Measurements from ENCODE around the gene TMEM120B. TPM values are rescaled to one million over a fixed set of nuclear protein-coding genes. Genes with fewer than 3 reads are reported as not detected.
A peak's percentile ranks its signal among the peaks of the same experiment; 100 is the strongest.

The TMEM120B gene
- total and polyA plus RNA-seq, 2 of the 13 experiments (the other 11 are each of a cell fraction or from before 2014, with no cell fraction given): 7.1 to 12.9 TPM

DNA sequence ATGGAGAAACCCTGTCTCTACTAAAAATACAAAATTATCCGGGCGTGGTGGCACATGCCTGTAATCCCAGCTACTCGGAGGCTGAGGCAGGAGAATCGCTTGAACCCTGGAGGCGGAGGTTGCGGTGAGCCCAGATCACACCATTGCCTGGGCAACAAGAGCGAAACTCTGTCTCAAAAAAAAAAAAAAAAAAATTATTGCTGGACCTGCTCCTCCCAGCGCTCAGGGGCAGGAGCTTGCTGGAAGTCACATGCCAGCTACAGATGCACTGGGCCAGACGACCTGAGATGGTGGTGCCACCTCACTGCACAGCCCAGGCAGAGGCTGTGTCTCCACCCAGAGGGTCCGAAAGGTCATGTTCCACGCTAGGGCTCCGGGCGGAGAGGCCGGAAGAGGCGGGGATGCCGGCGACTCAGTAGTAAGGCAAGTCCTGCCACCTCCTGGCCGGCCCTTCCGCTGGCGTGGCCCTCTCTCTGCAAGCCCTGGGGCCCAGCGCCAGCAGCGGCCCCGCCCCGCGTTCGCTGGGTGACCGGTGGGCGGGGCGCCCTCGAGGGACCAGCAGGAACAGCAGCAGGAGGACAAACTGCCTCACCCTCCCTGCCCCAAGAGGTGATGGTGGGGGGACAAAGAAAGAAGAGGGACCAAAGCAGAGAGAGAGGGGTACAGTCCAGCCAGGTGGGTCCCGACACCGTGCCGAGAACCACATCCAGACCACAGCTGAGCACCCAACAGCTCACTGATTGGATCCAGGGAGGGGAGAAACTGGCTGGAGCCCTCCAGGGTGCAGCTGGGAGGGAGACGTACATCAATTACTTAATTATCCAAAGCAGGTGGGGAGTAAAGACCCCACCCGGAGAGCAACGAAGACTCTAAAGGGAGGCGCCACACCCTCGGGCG is 84.6 kb downstream of the TMEM120B start (continued):
- TF ChIP-seq, protein P1, sequence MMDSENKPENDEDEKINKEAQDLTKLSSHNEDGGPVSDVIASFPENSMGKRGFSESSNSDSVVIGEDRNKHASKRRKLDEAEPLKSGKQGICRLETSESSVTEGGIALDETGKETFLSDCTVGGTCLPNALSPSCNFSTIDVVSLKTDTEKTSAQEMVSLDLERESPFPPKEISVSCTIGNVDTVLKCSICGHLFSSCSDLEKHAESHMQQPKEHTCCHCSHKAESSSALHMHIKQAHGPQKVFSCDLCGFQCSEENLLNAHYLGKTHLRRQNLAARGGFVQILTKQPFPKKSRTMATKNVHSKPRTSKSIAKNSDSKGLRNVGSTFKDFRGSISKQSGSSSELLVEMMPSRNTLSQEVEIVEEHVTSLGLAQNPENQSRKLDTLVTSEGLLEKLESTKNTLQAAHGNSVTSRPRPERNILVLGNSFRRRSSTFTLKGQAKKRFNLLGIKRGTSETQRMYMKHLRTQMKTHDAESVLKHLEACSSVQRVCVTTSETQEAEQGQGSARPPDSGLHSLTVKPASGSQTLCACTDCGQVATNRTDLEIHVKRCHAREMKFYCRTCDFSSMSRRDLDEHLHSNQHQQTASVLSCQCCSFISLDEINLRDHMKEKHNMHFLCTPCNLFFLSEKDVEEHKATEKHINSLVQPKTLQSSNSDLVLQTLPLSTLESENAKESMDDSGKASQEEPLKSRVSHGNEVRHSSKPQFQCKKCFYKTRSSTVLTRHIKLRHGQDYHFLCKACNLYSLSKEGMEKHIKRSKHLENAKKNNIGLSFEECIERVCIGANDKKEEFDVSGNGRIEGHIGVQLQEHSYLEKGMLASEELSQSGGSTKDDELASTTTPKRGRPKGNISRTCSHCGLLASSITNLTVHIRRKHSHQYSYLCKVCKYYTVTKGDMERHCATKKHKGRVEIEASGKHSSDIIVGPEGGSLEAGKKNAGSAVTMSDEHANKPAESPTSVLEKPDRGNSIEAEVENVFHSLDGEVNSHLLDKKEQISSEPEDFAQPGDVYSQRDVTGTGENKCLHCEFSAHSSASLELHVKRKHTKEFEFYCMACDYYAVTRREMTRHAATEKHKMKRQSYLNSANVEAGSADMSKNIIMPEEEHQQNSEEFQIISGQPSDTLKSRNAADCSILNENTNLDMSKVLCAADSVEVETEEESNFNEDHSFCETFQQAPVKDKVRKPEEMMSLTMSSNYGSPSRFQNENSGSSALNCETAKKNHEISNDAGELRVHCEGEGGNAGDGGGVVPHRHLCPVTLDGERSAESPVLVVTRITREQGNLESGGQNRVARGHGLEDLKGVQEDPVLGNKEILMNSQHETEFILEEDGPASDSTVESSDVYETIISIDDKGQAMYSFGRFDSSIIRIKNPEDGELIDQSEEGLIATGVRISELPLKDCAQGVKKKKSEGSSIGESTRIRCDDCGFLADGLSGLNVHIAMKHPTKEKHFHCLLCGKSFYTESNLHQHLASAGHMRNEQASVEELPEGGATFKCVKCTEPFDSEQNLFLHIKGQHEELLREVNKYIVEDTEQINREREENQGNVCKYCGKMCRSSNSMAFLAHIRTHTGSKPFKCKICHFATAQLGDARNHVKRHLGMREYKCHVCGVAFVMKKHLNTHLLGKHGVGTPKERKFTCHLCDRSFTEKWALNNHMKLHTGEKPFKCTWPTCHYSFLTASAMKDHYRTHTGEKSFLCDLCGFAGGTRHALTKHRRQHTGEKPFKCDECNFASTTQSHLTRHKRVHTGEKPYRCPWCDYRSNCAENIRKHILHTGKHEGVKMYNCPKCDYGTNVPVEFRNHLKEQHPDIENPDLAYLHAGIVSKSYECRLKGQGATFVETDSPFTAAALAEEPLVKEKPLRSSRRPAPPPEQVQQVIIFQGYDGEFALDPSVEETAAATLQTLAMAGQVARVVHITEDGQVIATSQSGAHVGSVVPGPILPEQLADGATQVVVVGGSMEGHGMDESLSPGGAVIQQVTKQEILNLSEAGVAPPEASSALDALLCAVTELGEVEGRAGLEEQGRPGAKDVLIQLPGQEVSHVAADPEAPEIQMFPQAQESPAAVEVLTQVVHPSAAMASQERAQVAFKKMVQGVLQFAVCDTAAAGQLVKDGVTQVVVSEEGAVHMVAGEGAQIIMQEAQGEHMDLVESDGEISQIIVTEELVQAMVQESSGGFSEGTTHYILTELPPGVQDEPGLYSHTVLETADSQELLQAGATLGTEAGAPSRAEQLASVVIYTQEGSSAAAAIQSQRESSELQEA (CRISPR knock-in tag; IDR thresholded peaks at IDR 0.05; ENCODE audit: not compliant biosample characterization): no peak
- TF ChIP-seq MATR3 (CRISPR knock-in tag; IDR thresholded peaks at IDR 0.05) (no peak), ZSCAN30 (CRISPR knock-in tag; IDR thresholded peaks at IDR 0.05) (0 out of 2 replicates have a peak, but pooled peaks have one; percentile 56), PBX2 (CRISPR knock-in tag; IDR thresholded peaks at IDR 0.05) (no peak), NPAS2 (CRISPR knock-in tag; IDR thresholded peaks at IDR 0.05; ENCODE audit: borderline replicate concordance) (no peak), ZNF547 (CRISPR knock-in tag; IDR thresholded peaks at IDR 0.05) (no peak)
- TF ChIP-seq, protein P2, sequence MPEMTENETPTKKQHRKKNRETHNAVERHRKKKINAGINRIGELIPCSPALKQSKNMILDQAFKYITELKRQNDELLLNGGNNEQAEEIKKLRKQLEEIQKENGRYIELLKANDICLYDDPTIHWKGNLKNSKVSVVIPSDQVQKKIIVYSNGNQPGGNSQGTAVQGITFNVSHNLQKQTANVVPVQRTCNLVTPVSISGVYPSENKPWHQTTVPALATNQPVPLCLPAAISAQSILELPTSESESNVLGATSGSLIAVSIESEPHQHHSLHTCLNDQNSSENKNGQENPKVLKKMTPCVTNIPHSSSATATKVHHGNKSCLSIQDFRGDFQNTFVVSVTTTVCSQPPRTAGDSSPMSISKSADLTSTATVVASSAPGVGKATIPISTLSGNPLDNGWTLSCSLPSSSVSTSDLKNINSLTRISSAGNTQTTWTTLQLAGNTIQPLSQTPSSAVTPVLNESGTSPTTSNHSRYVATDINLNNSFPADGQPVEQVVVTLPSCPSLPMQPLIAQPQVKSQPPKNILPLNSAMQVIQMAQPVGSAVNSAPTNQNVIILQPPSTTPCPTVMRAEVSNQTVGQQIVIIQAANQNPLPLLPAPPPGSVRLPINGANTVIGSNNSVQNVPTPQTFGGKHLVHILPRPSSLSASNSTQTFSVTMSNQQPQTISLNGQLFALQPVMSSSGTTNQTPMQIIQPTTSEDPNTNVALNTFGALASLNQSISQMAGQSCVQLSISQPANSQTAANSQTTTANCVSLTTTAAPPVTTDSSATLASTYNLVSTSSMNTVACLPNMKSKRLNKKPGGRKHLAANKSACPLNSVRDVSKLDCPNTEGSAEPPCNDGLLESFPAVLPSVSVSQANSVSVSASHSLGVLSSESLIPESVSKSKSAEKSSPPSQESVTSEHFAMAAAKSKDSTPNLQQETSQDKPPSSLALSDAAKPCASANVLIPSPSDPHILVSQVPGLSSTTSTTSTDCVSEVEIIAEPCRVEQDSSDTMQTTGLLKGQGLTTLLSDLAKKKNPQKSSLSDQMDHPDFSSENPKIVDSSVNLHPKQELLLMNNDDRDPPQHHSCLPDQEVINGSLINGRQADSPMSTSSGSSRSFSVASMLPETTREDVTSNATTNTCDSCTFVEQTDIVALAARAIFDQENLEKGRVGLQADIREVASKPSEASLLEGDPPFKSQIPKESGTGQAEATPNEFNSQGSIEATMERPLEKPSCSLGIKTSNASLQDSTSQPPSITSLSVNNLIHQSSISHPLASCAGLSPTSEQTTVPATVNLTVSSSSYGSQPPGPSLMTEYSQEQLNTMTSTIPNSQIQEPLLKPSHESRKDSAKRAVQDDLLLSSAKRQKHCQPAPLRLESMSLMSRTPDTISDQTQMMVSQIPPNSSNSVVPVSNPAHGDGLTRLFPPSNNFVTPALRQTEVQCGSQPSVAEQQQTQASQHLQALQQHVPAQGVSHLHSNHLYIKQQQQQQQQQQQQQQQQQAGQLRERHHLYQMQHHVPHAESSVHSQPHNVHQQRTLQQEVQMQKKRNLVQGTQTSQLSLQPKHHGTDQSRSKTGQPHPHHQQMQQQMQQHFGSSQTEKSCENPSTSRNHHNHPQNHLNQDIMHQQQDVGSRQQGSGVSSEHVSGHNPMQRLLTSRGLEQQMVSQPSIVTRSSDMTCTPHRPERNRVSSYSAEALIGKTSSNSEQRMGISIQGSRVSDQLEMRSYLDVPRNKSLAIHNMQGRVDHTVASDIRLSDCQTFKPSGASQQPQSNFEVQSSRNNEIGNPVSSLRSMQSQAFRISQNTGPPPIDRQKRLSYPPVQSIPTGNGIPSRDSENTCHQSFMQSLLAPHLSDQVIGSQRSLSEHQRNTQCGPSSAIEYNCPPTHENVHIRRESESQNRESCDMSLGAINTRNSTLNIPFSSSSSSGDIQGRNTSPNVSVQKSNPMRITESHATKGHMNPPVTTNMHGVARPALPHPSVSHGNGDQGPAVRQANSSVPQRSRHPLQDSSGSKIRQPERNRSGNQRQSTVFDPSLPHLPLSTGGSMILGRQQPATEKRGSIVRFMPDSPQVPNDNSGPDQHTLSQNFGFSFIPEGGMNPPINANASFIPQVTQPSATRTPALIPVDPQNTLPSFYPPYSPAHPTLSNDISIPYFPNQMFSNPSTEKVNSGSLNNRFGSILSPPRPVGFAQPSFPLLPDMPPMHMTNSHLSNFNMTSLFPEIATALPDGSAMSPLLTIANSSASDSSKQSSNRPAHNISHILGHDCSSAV (CRISPR knock-in tag; IDR thresholded peaks at IDR 0.05; ENCODE audit: borderline replicate concordance): no peak
